ENCODE measurements around the gene ACP4. TPM values are rescaled to one million over a fixed set of nuclear protein-coding genes. Genes with fewer than 3 reads are reported as not detected.

ACP4 gene
- polyA plus RNA-seq, 1 donor from 2014 or later, result not detected

- Mint-ChIP-seq H3K27me3 (peaks cover 15% of the 10 kb centered on the region), H3K9me3 (no peaks in the 10 kb centered on the region), H3K36me3 (peaks cover 3% of the 10 kb centered on the region), H3K4me1 (peaks cover 0 to 6% (median 5%) of the 10 kb centered on the region in 3 donors), H3K4me3 (no peak overlapping the region), H3K27ac (no peak overlapping the region)
Observed at GRCh38 chr19:50785329-50785728, 4.9 kb upstream of the ACP4 start.

- Mint-ChIP-seq H3K36me3 (peaks cover 4% of the 10 kb centered on the region), H3K4me3 (peak overlapping the region in 2 of 4 donors; percentile 4 to 49), H3K4me1 (peaks cover 7 to 13% (median 9%) of the 10 kb centered on the region in 3 donors), H3K27me3 (no peaks in the 10 kb centered on the region), H3K27ac (peak overlapping the region in 2 of 3 donors; percentile 59 to 76), H3K9me3 (no peaks in the 10 kb centered on the region)
Observed at GRCh38 chr19:50790922-50791467, 780 bp downstream of the ACP4 start.

GRCh38 chr19:50791594-50792271, 1.5 kb downstream of the ACP4 start:
- H3K9me3 Mint-ChIP-seq, result no peaks in the 10 kb centered on the region
- peaks cover 4% of the 10 kb centered on the region for H3K36me3 Mint-ChIP-seq
- H3K4me3 Mint-ChIP-seq, result no peak overlapping the region
- H3K27ac Mint-ChIP-seq, result no peak overlapping the region
- no peaks in the 10 kb centered on the region for H3K27me3 Mint-ChIP-seq
- peaks cover 7 to 13% (median 9%) of the 10 kb centered on the region in 3 donors for H3K4me1 Mint-ChIP-seq

GRCh38 chr19:50792272-50793250, 2.3 kb downstream of the ACP4 start:
- no peak overlapping the region for H3K27ac Mint-ChIP-seq
- no peaks in the 10 kb centered on the region for H3K27me3 Mint-ChIP-seq
- peaks cover 4% of the 10 kb centered on the region for H3K36me3 Mint-ChIP-seq
- peaks cover 7 to 13% (median 9%) of the 10 kb centered on the region in 3 donors for H3K4me1 Mint-ChIP-seq
- no peaks in the 10 kb centered on the region for H3K9me3 Mint-ChIP-seq
- no peak overlapping the region for H3K4me3 Mint-ChIP-seq

- Mint-ChIP-seq H3K4me3 (peak overlapping the region in 1 of 4 donors; percentile 68), H3K27ac (no peak overlapping the region), H3K27me3 (no peaks in the 10 kb centered on the region), H3K4me1 (peaks cover 7 to 13% (median 9%) of the 10 kb centered on the region in 3 donors), H3K9me3 (no peaks in the 10 kb centered on the region), H3K36me3 (peaks cover 1% of the 10 kb centered on the region)
Observed at GRCh38 chr19:50793558-50794065, 3.4 kb downstream of the ACP4 start.

- no peaks in the 10 kb centered on the region for H3K9me3 Mint-ChIP-seq
- no peaks in the 10 kb centered on the region for H3K27me3 Mint-ChIP-seq
- H3K27ac Mint-ChIP-seq, result peak overlapping the region in 1 of 3 donors; percentile 89
- H3K36me3 Mint-ChIP-seq, result peaks cover 1% of the 10 kb centered on the region
- peaks cover 7 to 13% (median 9%) of the 10 kb centered on the region in 3 donors for H3K4me1 Mint-ChIP-seq
- H3K4me3 Mint-ChIP-seq, result peak overlapping the region in 2 of 4 donors; percentile 39 to 68
Observed at GRCh38 chr19:50794074-50794875, 4.1 kb downstream of the ACP4 start.

GRCh38 chr19:50794876-50795663, 4.9 kb downstream of the ACP4 start:
- H3K27ac Mint-ChIP-seq, result peak overlapping the region in 2 of 3 donors; percentile 44 to 89
- peak overlapping the region in 2 of 4 donors; percentile 41 to 58 for H3K4me3 Mint-ChIP-seq
- H3K27me3 Mint-ChIP-seq, result no peaks in the 10 kb centered on the region
- H3K4me1 Mint-ChIP-seq, result peaks cover 7 to 13% (median 9%) of the 10 kb centered on the region in 3 donors
- H3K9me3 Mint-ChIP-seq, result no peaks in the 10 kb centered on the region
- H3K36me3 Mint-ChIP-seq, result peaks cover 2% of the 10 kb centered on the region

- H3K27ac Mint-ChIP-seq, result no peak overlapping the region
- H3K9me3 Mint-ChIP-seq, result no peaks in the 10 kb centered on the region
- peaks cover 5% of the 10 kb centered on the region for H3K36me3 Mint-ChIP-seq
- peaks cover 7 to 13% (median 11%) of the 10 kb centered on the region in 3 donors for H3K4me1 Mint-ChIP-seq
- H3K4me3 Mint-ChIP-seq, result no peak overlapping the region
- no peaks in the 10 kb centered on the region for H3K27me3 Mint-ChIP-seq
Observed at GRCh38 chr19:50795664-50796073, 5.5 kb downstream of the ACP4 start.

GRCh38 chr19:50796128-50796633, 6.0 kb downstream of the ACP4 start:
- Mint-ChIP-seq H3K27me3 (no peaks in the 10 kb centered on the region), H3K27ac (no peak overlapping the region)

GRCh38 chr19:50796634-50797428, 6.6 kb downstream of the ACP4 start:
- Mint-ChIP-seq H3K27me3 (no peaks in the 10 kb centered on the region), H3K9me3 (no peaks in the 10 kb centered on the region), H3K4me3 (no peak overlapping the region), H3K36me3 (peaks cover 5% of the 10 kb centered on the region), H3K27ac (peak overlapping the region in 1 of 3 donors; percentile 63), H3K4me1 (peaks cover 7 to 15% (median 12%) of the 10 kb centered on the region in 3 donors)

More at GRCh38 chr19:50796128-50796633, 6.0 kb downstream of the ACP4 start:
- Mint-ChIP-seq H3K4me1 (peaks cover 7 to 15% (median 11%) of the 10 kb centered on the region in 3 donors), H3K36me3 (peaks cover 5% of the 10 kb centered on the region), H3K9me3 (no peaks in the 10 kb centered on the region), H3K4me3 (no peak overlapping the region)

- no peak overlapping the region for H3K4me3 Mint-ChIP-seq
- H3K27ac Mint-ChIP-seq, result no peak overlapping the region
Observed at GRCh38 chr19:50797429-50797780, 7.2 kb downstream of the ACP4 start.

GRCh38 chr19:50797781-50798658, 7.8 kb downstream of the ACP4 start:
- H3K36me3 Mint-ChIP-seq, result peaks cover 5% of the 10 kb centered on the region
- no peaks in the 10 kb centered on the region for H3K27me3 Mint-ChIP-seq
- no peaks in the 10 kb centered on the region for H3K9me3 Mint-ChIP-seq
- H3K27ac Mint-ChIP-seq, result peak overlapping the region in 1 of 3 donors; percentile 9
- no peak overlapping the region for H3K4me3 Mint-ChIP-seq
- H3K4me1 Mint-ChIP-seq, result peaks cover 12 to 22% (median 17%) of the 10 kb centered on the region in 3 donors

More at GRCh38 chr19:50797429-50797780, 7.2 kb downstream of the ACP4 start:
- H3K27me3 Mint-ChIP-seq, result no peaks in the 10 kb centered on the region
- peaks cover 7 to 18% (median 14%) of the 10 kb centered on the region in 3 donors for H3K4me1 Mint-ChIP-seq
- peaks cover 5% of the 10 kb centered on the region for H3K36me3 Mint-ChIP-seq
- H3K9me3 Mint-ChIP-seq, result no peaks in the 10 kb centered on the region

Measured in IgD-negative memory B cell (primary cell).